Stimulated activated naive CD8-positive, alpha-beta T cell treated with anti-CD3 and anti-CD28 coated beads, Interleukin-15, Interleukin-2, amounts not matched to agents 100 ng/mL and 50 ng/mL, for 24 hours (primary cell): ENCODE measurements around the gene CCDC32.

Experiments used
- H3K27ac Mint-ChIP-seq: one replicate; pipeline ENCODE4 v1.8.0; 2021; ENCODE audit warnings: mild to moderate bottlenecking, mixed read lengths
- H3K27me3 Mint-ChIP-seq: one replicate; pipeline ENCODE4 v1.8.0; 2021; ENCODE audit warnings: mixed read lengths
- H3K36me3 Mint-ChIP-seq: one replicate; pipeline ENCODE4 v1.8.0; 2021; ENCODE audit warnings: low read depth, mixed read lengths
- H3K4me1 Mint-ChIP-seq: one replicate; pipeline ENCODE4 v1.8.0; 2021; ENCODE audit warnings: low read depth, mixed read lengths
- H3K4me3 Mint-ChIP-seq: one replicate; pipeline ENCODE4 v1.8.0; 2021; ENCODE audit warnings: mild to moderate bottlenecking, mixed read lengths
- H3K9me3 Mint-ChIP-seq: one replicate; pipeline ENCODE4 v1.8.0; 2021; ENCODE audit warnings: mixed read lengths

The CCDC32 gene

GRCh38 chr15:40549894-40550293 is 14.9 kb downstream of the CCDC32 start:
- no peaks in the 10 kb centered on the region for H3K9me3 Mint-ChIP-seq
- peaks cover 18% of the 10 kb centered on the region for H3K4me1 Mint-ChIP-seq
- no peaks in the 10 kb centered on the region for H3K27me3 Mint-ChIP-seq
- H3K27ac Mint-ChIP-seq, result no peak overlapping the region
- peak overlapping the region; percentile 2 for H3K4me3 Mint-ChIP-seq
- peaks cover 57% of the 10 kb centered on the region for H3K36me3 Mint-ChIP-seq

DNA sequence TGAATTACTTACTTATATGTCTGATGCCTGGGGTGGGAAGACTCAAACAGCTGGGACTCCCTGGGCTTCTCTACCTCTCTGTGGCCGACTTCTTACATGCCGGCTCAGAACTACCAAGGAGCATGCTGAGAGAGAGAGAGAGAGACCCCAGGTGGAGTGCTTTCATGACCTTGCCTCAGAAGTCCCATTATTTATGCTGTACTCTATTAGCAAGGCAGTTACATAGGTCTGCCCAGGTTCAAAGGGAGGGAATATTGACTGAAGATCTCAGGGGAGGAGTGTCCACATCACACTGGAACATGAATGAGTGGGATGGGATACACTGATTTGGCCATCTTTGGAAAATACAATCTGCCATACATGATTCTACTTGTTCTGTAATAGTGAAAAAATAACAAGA is 16.2 kb downstream of the CCDC32 start:
- no peak overlapping the region for H3K4me3 Mint-ChIP-seq
- no peak overlapping the region for H3K27ac Mint-ChIP-seq
- H3K27me3 Mint-ChIP-seq, result no peaks in the 10 kb centered on the region
- H3K4me1 Mint-ChIP-seq, result peaks cover 22% of the 10 kb centered on the region
- H3K9me3 Mint-ChIP-seq, result no peaks in the 10 kb centered on the region
- H3K36me3 Mint-ChIP-seq, result peaks cover 46% of the 10 kb centered on the region

- Mint-ChIP-seq H3K9me3 (no peaks in the 10 kb centered on the region), H3K27ac (no peak overlapping the region), H3K36me3 (peaks cover 27% of the 10 kb centered on the region), H3K4me3 (no peak overlapping the region), H3K27me3 (no peaks in the 10 kb centered on the region), H3K4me1 (peaks cover 17% of the 10 kb centered on the region)
Observed at GRCh38 chr15:40545457-40545856, 19.4 kb downstream of the CCDC32 start.

GRCh38 chr15:40543631-40544294 is 21.1 kb downstream of the CCDC32 start:
- peaks cover 13% of the 10 kb centered on the region for H3K4me1 Mint-ChIP-seq
- H3K27ac Mint-ChIP-seq, result peak overlapping the region; percentile 37
- H3K27me3 Mint-ChIP-seq, result no peaks in the 10 kb centered on the region
- H3K9me3 Mint-ChIP-seq, result no peaks in the 10 kb centered on the region
- H3K4me3 Mint-ChIP-seq, result no peak overlapping the region
- H3K36me3 Mint-ChIP-seq, result peaks cover 13% of the 10 kb centered on the region

- Mint-ChIP-seq H3K27me3 (no peaks in the 10 kb centered on the region), H3K4me1 (peaks cover 13% of the 10 kb centered on the region), H3K27ac (peak overlapping the region; percentile 19), H3K9me3 (no peaks in the 10 kb centered on the region), H3K4me3 (no peak overlapping the region), H3K36me3 (peaks cover 6% of the 10 kb centered on the region)
Observed at GRCh38 chr15:40543082-40543481, 21.8 kb downstream of the CCDC32 start.

DNA sequence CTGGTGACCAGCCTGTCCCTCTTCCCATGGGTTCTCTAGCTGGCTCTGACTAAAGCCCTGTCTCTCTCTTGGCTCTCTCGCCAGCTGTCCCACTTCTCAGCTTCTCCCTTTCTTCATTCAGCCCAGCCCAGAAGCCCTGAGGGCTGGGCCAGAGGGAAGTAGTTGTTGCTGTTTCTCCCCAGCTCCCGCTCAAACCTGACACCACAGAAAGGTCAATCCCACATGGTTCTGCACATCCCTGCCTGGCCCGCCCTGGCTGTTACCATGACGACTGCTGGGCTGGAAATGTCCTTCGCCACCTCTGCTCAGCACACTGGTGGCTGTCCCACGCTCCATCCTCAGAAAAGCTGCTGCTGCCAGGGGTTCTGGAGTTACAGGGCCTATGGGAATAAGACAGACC is 25.9 kb downstream of the CCDC32 start:
- Mint-ChIP-seq H3K27me3 (no peaks in the 10 kb centered on the region), H3K27ac (no peak overlapping the region), H3K4me1 (peaks cover 3% of the 10 kb centered on the region), H3K9me3 (no peaks in the 10 kb centered on the region), H3K4me3 (no peak overlapping the region), H3K36me3 (no peaks in the 10 kb centered on the region)

- Mint-ChIP-seq H3K9me3 (no peaks in the 10 kb centered on the region), H3K27ac (no peak overlapping the region), H3K4me1 (no peaks in the 10 kb centered on the region), H3K27me3 (no peaks in the 10 kb centered on the region), H3K4me3 (no peak overlapping the region), H3K36me3 (no peaks in the 10 kb centered on the region)
Observed at GRCh38 chr15:40536501-40536900, 28.3 kb downstream of the CCDC32 start.

DNA sequence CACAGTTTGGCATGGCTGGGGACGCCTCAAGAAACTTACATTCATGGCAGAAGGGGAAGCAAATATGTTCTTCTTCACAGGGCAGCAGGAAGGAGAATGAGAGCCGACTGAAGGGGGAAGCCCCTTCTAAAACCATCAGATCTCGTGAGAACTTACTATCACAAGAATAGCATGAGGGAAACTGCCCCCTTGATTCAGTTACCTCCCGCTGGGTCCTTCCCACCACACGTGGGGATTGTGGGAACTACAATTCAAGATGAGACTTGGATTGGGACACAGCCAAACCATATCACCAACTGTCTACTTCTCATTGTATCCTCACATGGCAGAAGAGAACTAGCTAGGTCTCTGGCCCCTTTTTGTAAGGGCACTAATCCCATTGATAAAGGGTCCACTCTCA is 30.5 kb downstream of the CCDC32 start:
- Mint-ChIP-seq H3K27ac (no peak overlapping the region), H3K9me3 (no peaks in the 10 kb centered on the region), H3K27me3 (no peaks in the 10 kb centered on the region), H3K36me3 (no peaks in the 10 kb centered on the region), H3K4me1 (no peaks in the 10 kb centered on the region), H3K4me3 (no peak overlapping the region)

DNA sequence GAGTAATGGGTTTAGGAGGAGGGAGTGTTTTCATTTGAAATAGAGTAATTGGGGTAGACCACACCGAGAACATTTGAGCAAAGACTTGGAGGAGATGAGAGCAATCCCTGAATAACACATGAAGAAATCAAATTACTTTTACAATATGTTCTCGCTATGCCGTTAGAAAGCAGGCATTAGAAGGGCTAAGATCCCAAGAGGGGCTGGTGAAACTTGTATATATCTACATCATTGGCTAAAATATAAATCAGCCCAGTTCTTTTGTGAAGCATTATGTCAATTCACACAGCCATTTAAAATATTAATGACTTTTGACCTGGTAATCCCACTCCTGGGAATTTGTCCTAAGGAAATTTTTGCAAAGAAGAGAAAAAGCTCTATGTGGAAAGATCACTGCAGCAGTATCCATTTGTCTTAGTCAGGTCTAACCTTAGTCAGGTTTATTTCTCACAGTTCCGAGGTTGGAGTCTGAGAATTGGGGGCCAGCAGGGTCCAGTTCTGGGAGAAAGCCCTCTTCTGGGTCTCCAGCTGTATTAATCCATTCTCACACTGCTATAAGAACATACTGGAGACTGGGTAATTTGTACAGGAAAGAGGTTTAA is 31.0 kb downstream of the CCDC32 start:
- Mint-ChIP-seq H3K36me3 (no peaks in the 10 kb centered on the region), H3K4me1 (no peaks in the 10 kb centered on the region), H3K27me3 (no peaks in the 10 kb centered on the region), H3K27ac (no peak overlapping the region), H3K4me3 (no peak overlapping the region), H3K9me3 (no peaks in the 10 kb centered on the region)

- no peaks in the 10 kb centered on the region for H3K36me3 Mint-ChIP-seq
Observed at GRCh38 chr15:40528801-40529200, 36.0 kb downstream of the CCDC32 start.

DNA sequence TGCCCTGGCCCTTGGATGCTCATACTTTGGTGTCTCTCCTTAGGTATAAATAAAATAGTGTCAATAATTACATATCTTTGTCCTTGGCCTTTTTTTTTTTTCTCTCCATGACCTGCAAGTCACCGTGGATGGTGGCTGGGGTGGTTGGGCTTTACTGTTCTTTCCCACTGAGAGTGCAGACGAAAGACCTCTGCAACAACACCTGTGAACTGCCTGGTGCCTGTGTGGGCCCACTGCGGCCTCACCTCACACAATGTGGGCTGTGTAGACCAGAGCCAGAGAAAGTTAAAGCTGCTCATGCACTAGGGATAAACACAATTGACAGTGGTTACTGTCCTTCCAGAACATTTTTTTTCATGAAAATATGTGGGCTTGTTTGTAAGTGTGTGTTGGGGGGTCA is 39.0 kb downstream of the CCDC32 start:
- Mint-ChIP-seq H3K4me3 (no peak overlapping the region), H3K9me3 (no peaks in the 10 kb centered on the region), H3K4me1 (no peaks in the 10 kb centered on the region), H3K27me3 (no peaks in the 10 kb centered on the region), H3K36me3 (no peaks in the 10 kb centered on the region), H3K27ac (no peak overlapping the region)

More at GRCh38 chr15:40528801-40529200, 36.0 kb downstream of the CCDC32 start:
- Mint-ChIP-seq H3K27me3 (no peaks in the 10 kb centered on the region), H3K9me3 (no peaks in the 10 kb centered on the region), H3K27ac (no peak overlapping the region), H3K4me1 (no peaks in the 10 kb centered on the region), H3K4me3 (no peak overlapping the region)

DNA sequence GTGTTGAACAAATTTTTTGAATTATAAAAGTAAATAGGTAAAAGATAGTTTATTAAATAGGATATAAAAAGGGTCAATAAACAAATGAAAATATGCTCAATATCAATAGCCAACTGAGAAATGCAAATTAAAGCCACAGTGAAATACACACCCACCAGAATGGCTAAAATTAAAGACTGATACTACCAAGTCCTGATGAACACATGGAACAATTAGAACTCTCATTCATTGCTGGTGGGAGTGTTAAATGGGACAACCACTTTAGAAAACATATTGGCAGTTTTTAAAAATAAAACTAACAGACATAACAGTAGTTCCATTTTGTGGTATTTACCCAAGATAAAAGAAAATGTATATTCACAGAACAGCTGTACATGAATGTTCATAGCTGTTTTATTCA is 41.2 kb downstream of the CCDC32 start:
- no peaks in the 10 kb centered on the region for H3K36me3 Mint-ChIP-seq
- H3K4me3 Mint-ChIP-seq, result no peak overlapping the region
- no peaks in the 10 kb centered on the region for H3K9me3 Mint-ChIP-seq
- H3K27ac Mint-ChIP-seq, result no peak overlapping the region
- H3K27me3 Mint-ChIP-seq, result no peaks in the 10 kb centered on the region
- H3K4me1 Mint-ChIP-seq, result peaks cover 3% of the 10 kb centered on the region

DNA sequence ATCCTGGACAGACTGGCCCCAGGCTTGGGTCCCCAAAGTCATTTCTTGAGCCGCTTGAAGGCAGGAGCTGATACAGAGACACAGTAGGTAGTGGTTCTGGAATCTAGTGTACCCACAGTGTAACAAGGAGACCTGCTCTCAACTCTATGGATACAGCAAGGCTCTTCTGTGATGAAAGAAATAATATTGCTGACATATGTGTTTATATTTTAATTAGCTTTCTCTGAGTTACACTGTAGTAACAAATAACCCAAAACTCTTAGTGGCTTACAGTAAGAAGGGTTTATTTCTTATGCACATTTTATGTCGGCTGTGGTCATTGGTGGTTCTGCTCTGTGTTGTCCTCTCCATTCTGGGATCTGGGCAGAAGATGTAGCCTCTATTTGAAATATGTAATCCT is 48.5 kb downstream of the CCDC32 start:
- H3K36me3 Mint-ChIP-seq, result no peaks in the 10 kb centered on the region
- peaks cover 10% of the 10 kb centered on the region for H3K4me1 Mint-ChIP-seq
- H3K27me3 Mint-ChIP-seq, result peaks cover 20% of the 10 kb centered on the region
- H3K27ac Mint-ChIP-seq, result no peak overlapping the region
- H3K9me3 Mint-ChIP-seq, result no peaks in the 10 kb centered on the region
- H3K4me3 Mint-ChIP-seq, result no peak overlapping the region

DNA sequence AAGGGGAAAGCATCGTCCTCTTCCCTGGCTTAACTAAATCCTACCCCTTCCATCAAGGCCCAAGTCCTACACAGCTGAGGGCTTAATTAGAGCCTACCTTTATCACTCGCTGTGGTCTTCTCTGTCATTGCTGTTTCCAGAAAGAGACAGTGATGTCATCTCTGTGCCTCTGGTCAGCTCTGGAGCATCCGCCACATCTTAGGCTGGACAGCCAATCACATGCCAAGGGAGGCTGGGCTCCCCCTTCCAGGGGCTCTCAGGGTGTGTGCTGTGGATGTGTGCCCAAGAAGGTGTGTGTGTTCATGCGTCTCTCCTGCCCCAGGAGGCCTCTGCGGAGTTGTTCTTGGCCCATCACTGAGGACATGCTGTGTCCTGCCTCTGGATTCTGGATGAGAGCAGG is 51.2 kb downstream of the CCDC32 start:
- H3K4me3 Mint-ChIP-seq, result no peak overlapping the region
- no peaks in the 10 kb centered on the region for H3K9me3 Mint-ChIP-seq
- H3K27ac Mint-ChIP-seq, result no peak overlapping the region
- no peaks in the 10 kb centered on the region for H3K36me3 Mint-ChIP-seq
- H3K4me1 Mint-ChIP-seq, result peaks cover 17% of the 10 kb centered on the region
- peaks cover 37% of the 10 kb centered on the region for H3K27me3 Mint-ChIP-seq

- H3K27me3 Mint-ChIP-seq, result peaks cover 47% of the 10 kb centered on the region
- peak overlapping the region; percentile 57 for H3K4me3 Mint-ChIP-seq
- H3K4me1 Mint-ChIP-seq, result peaks cover 17% of the 10 kb centered on the region
- no peaks in the 10 kb centered on the region for H3K9me3 Mint-ChIP-seq
- H3K27ac Mint-ChIP-seq, result no peak overlapping the region
- no peaks in the 10 kb centered on the region for H3K36me3 Mint-ChIP-seq
Observed at GRCh38 chr15:40512440-40512839, 52.4 kb downstream of the CCDC32 start.
